H1 (cell line): ENCODE data around the gene OCRL. TPM values are rescaled to one million over a fixed set of nuclear protein-coding genes. Genes with fewer than 3 reads are reported as not detected.

ENCODE experiments used
- CTCF ChIA-PET: fragments of 300-600 bp; sonication (Branson Sonifier 250); formaldehyde crosslinking; loops from one replicate; lab custom pipeline; 2021; ENCODE audit not compliant: partially characterized antibody; lab: Charles Lee
- POLR2A ChIA-PET: fragments of 300-600 bp; sonication (Branson Sonifier 250); formaldehyde crosslinking; loops from one replicate; lab custom pipeline; 2021; ENCODE audit warnings: inconsistent platforms; ENCODE audit not compliant: partially characterized antibody; lab: Charles Lee
- DNase-seq, 2 experiments: peaks; one replicate each; pipeline versions ENCODE4 v3.0.0 to v3.0.0-alpha.2; 2010 to 2022; ENCODE audit warnings: low spot score in 2 of 2, low read depth in 1 of 2, mixed read lengths in 1 of 2
- FAIRE-seq: peaks from 2 replicates; lab custom pipeline; 2011; peaks lifted over from hg19 to GRCh38; lab: Jason Lieb, UNC
- H2AFZ ChIP-seq: 2 replicates; pipeline ENCODE4 v1.8.1; 2012; ENCODE audit warnings: low read length, inconsistent platforms
- H2AK5ac ChIP-seq: 2 replicates; pipeline ENCODE4 v1.6.1; 2013; ENCODE audit warnings: low read depth, low read length
- H2BK120ac ChIP-seq: replicated peaks from 2 replicates; pipeline ENCODE3; 2013; ENCODE audit warnings: low read depth, low read length, inconsistent platforms
- H2BK12ac ChIP-seq: 2 replicates; pipeline ENCODE4 v1.6.1; 2013; ENCODE audit warnings: low read depth, low read length
- H2BK15ac ChIP-seq: 2 replicates; pipeline ENCODE4 v1.6.1; 2013; ENCODE audit warnings: low read length
- H2BK20ac ChIP-seq: 2 replicates; pipeline ENCODE4 v1.6.1; 2013; ENCODE audit warnings: low read length
- H2BK5ac ChIP-seq: 2 replicates; pipeline ENCODE4 v1.6.1; 2013; ENCODE audit warnings: low read depth, low read length
- H3K14ac ChIP-seq: 2 replicates; pipeline ENCODE4 v1.6.1; 2013; ENCODE audit warnings: inconsistent platforms; ENCODE audit not compliant: insufficient read length
- H3K18ac ChIP-seq: 2 replicates; pipeline ENCODE4 v1.6.1; 2013; ENCODE audit warnings: low read length; ENCODE audit errors: extremely low read depth
- H3K23ac ChIP-seq: 2 replicates; pipeline ENCODE4 v1.6.1; 2013; ENCODE audit warnings: inconsistent platforms; ENCODE audit not compliant: insufficient read length
- H3K23me2 ChIP-seq: 2 replicates; pipeline ENCODE4 v1.6.1; 2013; ENCODE audit warnings: low read depth, low read length
- H3K27ac ChIP-seq: 2 replicates; pipeline ENCODE4 v1.6.1; 2011; ENCODE audit warnings: low read depth, low read length, inconsistent platforms
- H3K27me3 ChIP-seq, 4 experiments: replicated peaks in 1 of 4; 1 replicate in 1 of 4; 2 replicates in 3 of 4; pipeline versions ENCODE4 v1.6.1 to v1.8.1; 2011 to 2013; ENCODE audit warnings: low read length in 3 of 4, mild to moderate bottlenecking in 3 of 4, inconsistent platforms in 2 of 4, mixed read lengths in 2 of 4, moderate library complexity in 1 of 4; ENCODE audit not compliant: control insufficient read depth in 3 of 4, insufficient read depth in 3 of 4; ENCODE audit errors: extremely low read depth in 1 of 4
- H3K36me3 ChIP-seq, 4 experiments: 2 replicates each; pipeline versions ENCODE4 v1.6.1 to v1.8.1; 2011 to 2013; ENCODE audit warnings: mild to moderate bottlenecking in 4 of 4, low read length in 3 of 4, moderate library complexity in 2 of 4, control low read depth in 1 of 4, inconsistent platforms in 1 of 4; ENCODE audit not compliant: insufficient read depth in 4 of 4, control insufficient read depth in 2 of 4
- H3K4ac ChIP-seq: replicated peaks from 2 replicates; pipeline ENCODE3; 2013; ENCODE audit warnings: low read length, low read depth, mixed read lengths, inconsistent platforms; ENCODE audit not compliant: insufficient read length
- H3K4me1 ChIP-seq, 4 experiments: replicated peaks in 1 of 4; 1 replicate in 1 of 4; 2 replicates in 3 of 4; pipeline versions ENCODE4 v1.6.1 to v1.8.1; 2011 to 2013; ENCODE audit warnings: low read length in 3 of 4, inconsistent platforms in 2 of 4, mixed read lengths in 1 of 4; ENCODE audit not compliant: insufficient read depth in 4 of 4, control insufficient read depth in 3 of 4
- H3K4me2 ChIP-seq, 2 experiments: 2 replicates each; pipeline versions ENCODE4 v1.6.1 to v1.8.1; 2011 to 2013; ENCODE audit warnings: low read depth in 2 of 2, low read length in 2 of 2, control low read depth in 1 of 2, inconsistent platforms in 1 of 2, mild to moderate bottlenecking in 1 of 2; ENCODE audit not compliant: insufficient read depth in 1 of 2
- H3K4me3 ChIP-seq, 4 experiments: fragments of 200-600, 300-600 bp in 1 of 4; sonication (generic), shearing (Covaris generic), sonication (Bioruptor Twin) in 1 of 4; 2 replicates each; pipeline versions ENCODE4 v1.5.1 to v1.8.1; 2011 to 2016; ENCODE audit warnings: low read length in 4 of 4, low read depth in 3 of 4, control low read depth in 2 of 4, inconsistent platforms in 2 of 4, mild to moderate bottlenecking in 2 of 4, mixed read lengths in 1 of 4, moderate library complexity in 1 of 4; ENCODE audit not compliant: insufficient read depth in 2 of 4; ENCODE audit errors: extremely low read depth in 1 of 4
- H3K56ac ChIP-seq: replicated peaks from 2 replicates; pipeline ENCODE3; 2013; ENCODE audit warnings: low read depth, mild to moderate bottlenecking, mixed read lengths, low read length, inconsistent platforms; ENCODE audit not compliant: insufficient read length
- H3K79me1 ChIP-seq: 2 replicates; pipeline ENCODE4 v1.6.1; 2013; ENCODE audit warnings: low read depth, low read length, control low read depth
- H3K79me2 ChIP-seq, 2 experiments: 2 replicates each; pipeline versions ENCODE4 v1.6.1 to v1.8.1; 2012 to 2013; ENCODE audit warnings: low read length in 2 of 2, mild to moderate bottlenecking in 2 of 2, inconsistent platforms in 1 of 2; ENCODE audit not compliant: insufficient read depth in 2 of 2, control insufficient read depth in 1 of 2
- H3K9ac ChIP-seq, 4 experiments: replicated peaks in 1 of 4; 1 replicate in 1 of 4; 2 replicates in 3 of 4; pipeline versions ENCODE4 v1.6.1 to v1.8.1; 2011 to 2013; ENCODE audit warnings: low read depth in 3 of 4, low read length in 3 of 4, control low read depth in 2 of 4, mild to moderate bottlenecking in 2 of 4, moderate library complexity in 2 of 4, inconsistent platforms in 1 of 4; ENCODE audit errors: extremely low read depth in 1 of 4
- H3K9me3 ChIP-seq, 2 experiments: 2 replicates each; pipeline versions ENCODE4 v1.6.1 to v1.8.1; 2012 to 2013; ENCODE audit warnings: mild to moderate bottlenecking in 2 of 2, moderate library complexity in 2 of 2, control low read depth in 1 of 2, inconsistent platforms in 1 of 2, low read depth in 1 of 2, low read length in 1 of 2, mixed read lengths in 1 of 2; ENCODE audit not compliant: insufficient read depth in 2 of 2
- H4K20me1 ChIP-seq, 2 experiments: replicated peaks in 1 of 2; 2 replicates each; pipeline versions ENCODE3 to v1.8.1; 2011 to 2013; ENCODE audit warnings: inconsistent platforms in 2 of 2, low read length in 2 of 2, mild to moderate bottlenecking in 1 of 2; ENCODE audit not compliant: insufficient read depth in 2 of 2, control insufficient read depth in 1 of 2
- H4K5ac ChIP-seq: 2 replicates; pipeline ENCODE4 v1.6.1; 2013; ENCODE audit warnings: low read length, low read depth, mixed read lengths, inconsistent platforms; ENCODE audit not compliant: insufficient read length
- H4K8ac ChIP-seq: 2 replicates; pipeline ENCODE4 v1.8.0; 2013; ENCODE audit warnings: mild to moderate bottlenecking, moderate library complexity, low read length, inconsistent platforms; ENCODE audit not compliant: insufficient read depth; ENCODE audit errors: extremely low read depth
- H4K91ac ChIP-seq: replicated peaks from 2 replicates; pipeline ENCODE3; 2013; ENCODE audit warnings: low read length, mixed read lengths, inconsistent platforms; ENCODE audit not compliant: insufficient read length
- BACH1 ChIP-seq: IDR thresholded peaks from 2 replicates; pipeline ENCODE4 v1.6.1; 2012; ENCODE audit warnings: low read length, improper control_type of control experiment
- CHD1 ChIP-seq: IDR thresholded peaks from 2 replicates; pipeline ENCODE4 v1.6.1; 2012; ENCODE audit warnings: low read depth, low read length, improper control_type of control experiment
- CHD2 ChIP-seq: IDR thresholded peaks from 2 replicates; pipeline ENCODE4 v1.6.1; 2012; ENCODE audit warnings: low read length, improper control_type of control experiment
- CREB1 ChIP-seq: IDR thresholded peaks from 2 replicates; pipeline ENCODE4 v1.6.1; 2012; ENCODE audit warnings: inconsistent platforms
- HDAC2 ChIP-seq, 2 experiments: fragments of 300-600 bp in 1 of 2; sonication (generic) in 1 of 2; IDR thresholded peaks; 2 replicates each; pipeline ENCODE4 v1.6.1; 2011 to 2012; ENCODE audit warnings: low read depth in 2 of 2, low read length in 2 of 2, mild to moderate bottlenecking in 2 of 2, moderate library complexity in 2 of 2, borderline replicate concordance in 1 of 2, inconsistent platforms in 1 of 2
- KDM1A ChIP-seq: fragments of 200-600, 300-600 bp; sonication (generic); IDR thresholded peaks from 2 replicates; pipeline ENCODE4 v1.7.1; 2016; ENCODE audit warnings: mild to moderate bottlenecking, low read length, borderline replicate concordance
- NRF1 ChIP-seq: IDR thresholded peaks from 2 replicates; pipeline ENCODE4 v1.6.1; 2011; ENCODE audit warnings: mild to moderate bottlenecking, low read depth, low read length, improper control_type of control experiment
- RBBP5 ChIP-seq: IDR thresholded peaks from 2 replicates; pipeline ENCODE4 v1.7.1; 2012; ENCODE audit warnings: low read depth, mild to moderate bottlenecking, inconsistent platforms, low read length, moderate library complexity, borderline replicate concordance
- RXRA ChIP-seq: IDR thresholded peaks from 2 replicates; pipeline ENCODE4 v1.6.1; 2011; ENCODE audit warnings: low read depth, mild to moderate bottlenecking, low read length, moderate library complexity; ENCODE audit not compliant: insufficient read depth
- SIN3A ChIP-seq, 2 experiments: IDR thresholded peaks in 1 of 2; conservative IDR thresholded peaks in 1 of 2; 2 replicates each; pipeline ENCODE4 v1.6.1; 2011 to 2012; ENCODE audit warnings: low read length in 2 of 2, improper control_type of control experiment in 1 of 2, low read depth in 1 of 2, mild to moderate bottlenecking in 1 of 2
- TAF1 ChIP-seq: IDR thresholded peaks from 2 replicates; pipeline ENCODE4 v1.6.1; 2011; ENCODE audit warnings: mild to moderate bottlenecking, low read depth, low read length
- TBP ChIP-seq: IDR thresholded peaks from 2 replicates; pipeline ENCODE4 v1.6.1; 2011; ENCODE audit warnings: low read depth, low read length, improper control_type of control experiment
- WGBS, 2 experiments: shearing (Covaris generic) in 1 of 2; methylation state at CpG; one replicate each; pipeline versions ENCODE4 v1.1.6 to v1.1.7; 2013 to 2015; ENCODE audit warnings: low lambda C conversion rate in 2 of 2, mixed read lengths in 2 of 2, inconsistent platforms in 1 of 2, low coverage in 1 of 2, missing lambda C conversion rate in 1 of 2; ENCODE audit not compliant: insufficient replicate concordance in 2 of 2, insufficient coverage in 1 of 2, insufficient read length in 1 of 2; ENCODE audit errors: extremely low coverage in 1 of 2, missing lambda C conversion rate in 1 of 2; 5-methylcytosine and 5-hydroxymethylcytosine counted together
- polyA plus RNA-seq, 7 experiments: library from polyadenylated mRNA; depleted of rRNA in 3 of 7; stranded (reverse) in 5 of 7; unstranded in 2 of 7; fragments of >200 nt in 5 of 7; fragments of 200-250 nt in 2 of 7; gene quantifications; 1 replicate in 5 of 7; 2 replicates in 1 of 7; 4 replicates in 1 of 7; pipeline versions ENCODE4 v1.2.1 to v1.2.3, GENCODE V29; 2011 to 2013; ENCODE audit warnings: missing spikeins in 2 of 7, mixed read lengths in 2 of 7
- total RNA-seq: library from RNA; stranded (reverse); fragmentation: NEBNext Ultra II Directional; extraction: Animal tissue kit (Norgen Biotek cat#: 25700); gene quantifications from 2 replicates; pipeline ENCODE4 v1.2.1, GENCODE V29; 2021
- TF ChIP-seq, protein P1 (sequence below): IDR thresholded peaks from 2 replicates; pipeline ENCODE4 v1.6.1; 2011; ENCODE audit warnings: low read length, improper control_type of control experiment

Gene OCRL
- total and polyA plus RNA-seq, 2 of the 8 experiments (the other 6 are each of a cell fraction or from before 2014, with no cell fraction given) = 12.7 to 15.1 TPM

GRCh38 chrX:129640737-129641136, 100.7 kb downstream of the OCRL start:
- FAIRE-seq = no peak
- Histone ChIP-seq H3K9me3 (no peaks in the 10 kb centered on the region), H2BK120ac (no peak overlapping the region), H3K4me1 (no peaks in the 10 kb centered on the region), H2AK5ac (no peak overlapping the region), H3K14ac (no peak overlapping the region), H3K23me2 (no peaks in the 10 kb centered on the region), H3K4me2 (no peak overlapping the region), H3K9ac (no peak overlapping the region), H2BK5ac (no peak overlapping the region), H3K79me2 (no peaks in the 10 kb centered on the region), H2BK15ac (no peak overlapping the region), H4K91ac (no peak overlapping the region), H4K20me1 (no peaks in the 10 kb centered on the region), H3K27me3 (no peaks in the 10 kb centered on the region; a peak in 2 of 7 replicates), H2AFZ (no peak overlapping the region), H3K4me3 (no peak overlapping the region), H3K36me3 (no peaks in the 10 kb centered on the region), H4K8ac (no peak overlapping the region), H3K4ac (no peak overlapping the region), H2BK12ac (no peak overlapping the region), H2BK20ac (no peak overlapping the region), H3K56ac (no peak overlapping the region), H3K23ac (no peak overlapping the region), H3K18ac (no peak overlapping the region), H3K27ac (no peak overlapping the region), H4K5ac (no peak overlapping the region), H3K79me1 (no peaks in the 10 kb centered on the region)
- WGBS, 2 experiments = 100% methylated on average over 1 of the region's 1 CpG; no CpG with 5 or more reads in 1 of the 2 experiments
- ChIA-PET POLR2A (interaction anchor here (0.8 kb wide), 1 partner anchor 11 kb away, joined by 3 read pairs; no protein-coding TSS in a partner anchor), CTCF (interaction anchor here (1.0 to 9.0 kb wide), 10 partner anchors 8 to 142 kb away, joined by 3 to 144 read pairs (median 4); partner anchors contain the start of gene APLN)
- no peak for DNase-seq
- TF ChIP-seq CHD2 (no peak), NRF1 (no peak), BACH1 (no peak), KDM1A (no peak), RBBP5 (no peak), TAF1 (no peak), TBP (no peak), HDAC2 (IDR thresholded peaks at IDR 0.05; ENCODE audit: borderline replicate concordance in 1 of 2, low read depth in 2 of 2, low read length in 2 of 2) (no peak), SIN3A (conservative IDR thresholded peaks at IDR 0.05 in 1 of 2, IDR thresholded peaks at IDR 0.05 in 1 of 2; ENCODE audit: low read depth in 1 of 2, low read length in 2 of 2) (no peak), CHD1 (no peak), RXRA (no peak), CREB1 (no peak)
- TF ChIP-seq, protein P1, sequence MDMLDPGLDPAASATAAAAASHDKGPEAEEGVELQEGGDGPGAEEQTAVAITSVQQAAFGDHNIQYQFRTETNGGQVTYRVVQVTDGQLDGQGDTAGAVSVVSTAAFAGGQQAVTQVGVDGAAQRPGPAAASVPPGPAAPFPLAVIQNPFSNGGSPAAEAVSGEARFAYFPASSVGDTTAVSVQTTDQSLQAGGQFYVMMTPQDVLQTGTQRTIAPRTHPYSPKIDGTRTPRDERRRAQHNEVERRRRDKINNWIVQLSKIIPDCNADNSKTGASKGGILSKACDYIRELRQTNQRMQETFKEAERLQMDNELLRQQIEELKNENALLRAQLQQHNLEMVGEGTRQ = no peak
